HAP-1 (cell line): ENCODE data around the gene STATH.
"Not testable (repeated sequence)": the region's sequence is repeated elsewhere in the genome, so short reads cannot be mapped to it uniquely, and the experiment has no call there.

Experiments used
- DNase-seq, 2 experiments: peaks; one replicate each; pipeline ENCODE4 v3.0.0-alpha.2; 2016 to 2020; ENCODE audit warnings: low spot score in 2 of 2
- H3K27me3 ChIP-seq: fragments of 250-450 bp; sonication (Bioruptor Pico); 2 replicates; pipeline ENCODE4 v1.5.1; 2020; ENCODE audit warnings: low read depth, mild to moderate bottlenecking, moderate library complexity
- H3K36me3 ChIP-seq: fragments of 250-450 bp; sonication (Bioruptor Pico); replicated peaks from 2 replicates; pipeline ENCODE4 v1.5.1; 2020; ENCODE audit warnings: mild to moderate bottlenecking
- H3K4me1 ChIP-seq: fragments of 250-450 bp; sonication (Bioruptor Pico); 2 replicates; pipeline ENCODE4 v1.5.1; 2020; ENCODE audit warnings: mild to moderate bottlenecking
- H3K4me3 ChIP-seq: fragments of 250-450 bp; sonication (Bioruptor Pico); 2 replicates; pipeline ENCODE4 v1.5.1; 2020; ENCODE audit warnings: mild to moderate bottlenecking, moderate library complexity
- H3K9me3 ChIP-seq: fragments of 250-450 bp; sonication (Bioruptor Pico); 2 replicates; pipeline ENCODE4 v1.5.1; 2020; ENCODE audit warnings: mild to moderate bottlenecking, moderate library complexity
- in situ Hi-C: fragments of 300-500 bp; cut with MboI; formaldehyde crosslinking; loops from 3 replicates; pipeline ENCODE4 v1.14.3; 2020; ENCODE audit warnings: low sequenced_read_pairs, inconsistent platforms, mixed read lengths

Gene STATH

DNA sequence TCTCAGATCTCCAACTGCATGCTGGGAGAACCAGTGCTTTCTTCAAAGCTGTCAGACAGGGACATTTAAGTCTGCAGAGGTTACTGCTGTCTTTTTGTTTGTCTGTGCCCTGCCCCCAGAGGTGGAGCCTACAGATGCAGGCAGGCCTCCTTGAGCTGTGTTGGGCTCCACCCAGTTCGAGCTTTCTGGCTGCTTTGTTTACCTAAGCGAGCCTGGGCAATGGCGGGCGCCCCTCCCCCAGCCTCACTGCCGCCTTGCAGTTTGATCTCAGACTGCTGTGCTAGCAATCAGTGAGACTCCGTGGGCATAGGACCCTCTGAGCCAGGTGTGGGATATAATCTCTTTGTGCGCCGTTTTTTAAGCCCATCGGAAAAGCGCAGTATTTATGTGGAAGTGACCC is 23.2 kb downstream of the STATH start:
- H3K27me3 ChIP-seq, H3K9me3 ChIP-seq, H3K4me1 ChIP-seq, in situ Hi-C loops, H3K36me3 ChIP-seq, H3K4me3 ChIP-seq: not testable (repeated sequence)
- peak in 1 of 2 experiments; percentile 39 for DNase-seq

- Histone ChIP-seq H3K4me3 (no peak overlapping the region), H3K4me1 (no peaks in the 10 kb centered on the region), H3K27me3 (0 out of 2 replicates have a peak, but pooled peaks cover 2% of the 10 kb centered on the region), H3K36me3 (no peaks in the 10 kb centered on the region), H3K9me3 (no peaks in the 10 kb centered on the region)
- in situ Hi-C loops: no loop called here
- no peak for DNase-seq
These were observed 27.5 kb downstream of the STATH start for GRCh38 chr4:70023218-70023617.

GRCh38 chr4:70027011-70027410 is 31.2 kb downstream of the STATH start:
- no peak for DNase-seq
- in situ Hi-C loops: no loop called here
- H3K9me3 ChIP-seq: no peaks in the 10 kb centered on the region
- no peaks in the 10 kb centered on the region for H3K36me3 ChIP-seq
- 0 out of 2 replicates have a peak, but pooled peaks cover 2% of the 10 kb centered on the region for H3K27me3 ChIP-seq
- no peak overlapping the region for H3K4me3 ChIP-seq
- no peaks in the 10 kb centered on the region for H3K4me1 ChIP-seq

DNA sequence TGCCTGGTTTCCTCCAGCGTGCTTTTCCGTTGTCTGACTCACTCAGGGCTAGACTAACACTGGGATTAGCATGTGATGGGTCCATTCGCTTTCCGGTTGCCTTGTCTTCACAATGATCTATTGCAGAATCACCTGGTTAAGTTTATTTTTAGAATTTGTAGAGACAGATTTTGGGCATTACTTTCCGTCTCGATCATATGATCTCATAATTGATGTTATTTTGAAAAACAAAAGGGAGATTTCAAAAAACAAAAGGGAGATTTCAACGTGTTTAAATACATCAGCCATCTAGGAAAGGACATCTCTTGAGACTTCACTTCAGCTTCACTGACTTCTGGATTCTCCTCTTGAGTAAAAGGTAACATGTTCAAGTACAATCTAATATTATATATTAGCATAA is 32.4 kb downstream of the STATH start, which contains the start of gene HTN3:
HTN3 (plus strand) TSS at position 301 of the 400 bp plus-strand sequence. CDS start 2,282 bp downstream, outside the sequence.
- in situ Hi-C loops, H3K4me1 ChIP-seq, H3K36me3 ChIP-seq, H3K4me3 ChIP-seq, H3K27me3 ChIP-seq, H3K9me3 ChIP-seq, DNase-seq: not testable (repeated sequence)

DNA sequence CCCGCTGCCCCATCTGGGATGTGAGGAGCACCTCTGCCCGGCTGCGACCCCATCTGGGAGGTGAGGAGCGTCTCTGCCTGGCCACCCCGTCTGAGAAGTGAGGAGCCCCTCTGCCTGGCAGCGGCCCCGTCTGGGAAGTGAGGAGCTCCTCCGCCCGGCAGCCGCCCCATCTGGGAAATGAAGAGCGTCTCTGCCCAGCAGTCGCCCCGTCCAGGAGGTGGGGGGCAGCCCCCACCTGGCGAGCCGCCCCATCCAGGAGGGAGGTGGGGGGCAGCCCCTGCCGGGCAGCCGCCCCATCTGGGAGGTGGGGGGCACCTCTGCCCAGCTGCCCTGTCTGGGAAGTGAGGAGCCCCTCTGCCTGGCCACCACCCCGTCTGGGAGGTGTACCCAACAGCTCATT is 41.8 kb downstream of the STATH start:
- H3K27me3 ChIP-seq, DNase-seq, H3K4me1 ChIP-seq, H3K4me3 ChIP-seq, H3K9me3 ChIP-seq, H3K36me3 ChIP-seq, in situ Hi-C loops: not testable (repeated sequence)

GRCh38 chr4:70039928-70040327 is 44.2 kb downstream of the STATH start:
- H3K36me3 ChIP-seq, H3K4me1 ChIP-seq, H3K9me3 ChIP-seq, in situ Hi-C loops, H3K27me3 ChIP-seq, H3K4me3 ChIP-seq, DNase-seq: not testable (repeated sequence)

DNA sequence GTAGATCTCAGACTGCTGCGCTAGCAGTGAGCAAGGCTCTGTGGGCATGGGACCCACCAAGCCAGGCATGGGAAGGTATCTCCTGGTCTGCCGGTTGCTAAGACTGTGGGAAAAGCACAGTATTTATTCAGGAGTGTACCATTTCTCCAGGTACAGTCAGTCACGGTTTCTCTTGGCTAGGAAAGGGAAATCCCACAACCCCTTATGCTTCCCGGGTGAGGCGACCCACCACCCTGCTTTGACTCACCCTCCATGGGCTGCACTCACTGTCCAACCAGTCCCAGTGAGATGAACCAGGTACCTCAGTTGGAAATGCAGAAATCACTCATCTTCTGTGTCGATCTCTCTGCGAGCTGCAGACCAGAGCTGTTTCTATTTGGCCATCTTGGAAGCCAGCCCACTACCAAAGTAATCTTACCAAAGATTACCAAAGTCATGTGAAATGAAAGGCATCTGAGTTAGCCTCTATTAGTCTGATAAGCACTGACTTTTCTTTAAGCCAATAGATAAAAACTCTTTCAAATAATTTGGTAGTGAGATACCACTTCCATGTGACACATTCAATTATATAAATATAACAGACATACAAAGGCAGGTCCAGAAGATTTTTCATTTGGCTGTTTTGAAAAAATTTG is 46.0 kb downstream of the STATH start:
- no peak for DNase-seq
- H3K36me3 ChIP-seq: no peaks in the 10 kb centered on the region
- in situ Hi-C loops: no loop called here
- no peaks in the 10 kb centered on the region for H3K27me3 ChIP-seq
- no peaks in the 10 kb centered on the region for H3K9me3 ChIP-seq
- no peaks in the 10 kb centered on the region for H3K4me1 ChIP-seq
- no peak overlapping the region for H3K4me3 ChIP-seq

DNA sequence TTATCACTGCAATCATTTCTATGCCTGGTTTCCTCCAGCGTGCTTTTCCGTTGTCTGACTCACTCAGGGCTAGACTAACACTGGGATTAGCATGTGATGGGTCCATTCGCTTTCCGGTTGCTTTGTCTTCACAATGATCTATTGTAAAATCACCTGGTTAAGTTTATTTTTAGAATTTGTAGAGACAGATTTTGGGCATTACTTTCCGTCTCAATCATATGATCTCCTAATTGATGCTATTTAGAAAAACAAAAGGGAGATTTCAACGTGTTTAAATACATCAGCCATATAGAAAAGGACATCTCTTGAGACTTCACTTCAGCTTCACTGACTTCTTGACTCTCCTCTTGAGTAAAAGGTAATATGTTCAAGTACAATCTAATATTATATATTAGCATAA is 54.4 kb downstream of the STATH start, which contains the start of gene HTN1:
HTN1 (plus strand) TSS at position 301 of the 400 bp plus-strand sequence. CDS start 2,639 bp downstream, outside the sequence.
- H3K9me3 ChIP-seq, H3K36me3 ChIP-seq, DNase-seq, H3K4me3 ChIP-seq, H3K27me3 ChIP-seq, in situ Hi-C loops, H3K4me1 ChIP-seq: not testable (repeated sequence)
